Vagina (tissue), 2 donors: ENCODE results near the gene OR8K3.

Experiments
- CTCF ChIP-seq, 3 experiments: fragments of 450-650 bp in 2 of 3; fragments of 200-600 bp in 1 of 3; sonication (generic) in 1 of 3; IDR thresholded peaks; one replicate each; pipeline ENCODE4 v1.5.1; 2017 to 2019; ENCODE audit warnings: antibody characterized with exemption in 3 of 3, mild to moderate bottlenecking in 2 of 3, moderate library complexity in 2 of 3
- POLR2A ChIP-seq, 2 donors: fragments of 450-650 bp; IDR thresholded peaks; one replicate each; pipeline ENCODE4 v1.6.1; 2017; ENCODE audit warnings: antibody characterized with exemption in 2 of 2, mild to moderate bottlenecking in 2 of 2, moderate library complexity in 2 of 2

GRCh38 chr11:56292154-56292553, 22.8 kb upstream of the OR8K3 start, which contains the start of gene OR8H1:
- no peak for TF ChIP-seq CTCF (IDR thresholded peaks at IDR 0.05)
- no peak for TF ChIP-seq POLR2A (IDR thresholded peaks at IDR 0.05)
